K562 (cell line): ENCODE data around the gene NACA2. TPM values are rescaled to one million over a fixed set of nuclear protein-coding genes. Genes with fewer than 3 reads are reported as not detected.

Source experiments
- ATAC-seq: fragments of 200-7000 bp; cut with Tn5 transposase; 3 replicates; pipeline ENCODE4 v1.9.1; 2020; ENCODE audit warnings: moderate library complexity
- BruUV-seq: library from RNA; stranded (reverse); fragments of 400-500 nt; replicated peaks from 2 replicates; lab custom pipeline; 2021; lab: Mats Ljungman, UMichigan
- CTCF ChIA-PET: fragments of 300-600 bp; formaldehyde crosslinking; extraction: SDS; loops from one replicate; lab custom pipeline; 2021; ENCODE audit warnings: low intra/inter-chr PET ratio; lab: Yijun Ruan, JAX
- POLR2A ChIA-PET: fragments of 300-600, 350-650 bp; sonication (Branson Sonifier 250); formaldehyde crosslinking; extraction: SDS; loops from one replicate; lab custom pipeline; 2021; ENCODE audit warnings: antibody characterized with exemption, inconsistent platforms; lab: Yijun Ruan, JAX
- DNase-seq, 4 experiments: peaks; one replicate each; pipeline versions ENCODE4 v3.0.0 to v3.0.0-alpha.2; 2011 to 2018; ENCODE audit warnings: low spot score in 3 of 4, mixed read lengths in 3 of 4; ENCODE audit errors: extremely low read depth in 1 of 4
- FAIRE-seq: peaks from 2 replicates; lab custom pipeline; 2011; peaks lifted over from hg19 to GRCh38; lab: Jason Lieb, UNC
- H2AFZ ChIP-seq: 2 replicates; pipeline ENCODE4 v1.6.0; 2011; ENCODE audit warnings: low read depth, low read length, control low read depth, inconsistent platforms
- H3K27ac ChIP-seq: fragments of 200-600 bp; 3 replicates; pipeline ENCODE4 v1.8.0; 2011; ENCODE audit warnings: low read depth, mild to moderate bottlenecking, control low read depth, inconsistent platforms, low read length, moderate library complexity, mixed read lengths; ENCODE audit errors: extremely low read depth
- H3K27me3 ChIP-seq, 2 experiments: fragments of 300-600 bp in 1 of 2; 2 replicates in 1 of 2; 3 replicates in 1 of 2; pipeline versions ENCODE4 v1.6.0 to v1.8.0; 2011; ENCODE audit warnings: inconsistent platforms in 2 of 2, low read length in 2 of 2, mild to moderate bottlenecking in 1 of 2, mixed read lengths in 1 of 2, moderate library complexity in 1 of 2; ENCODE audit not compliant: control insufficient read depth in 2 of 2, insufficient read depth in 2 of 2
- H3K36me3 ChIP-seq: fragments of 300-600 bp; 3 replicates; pipeline ENCODE4 v1.8.0; 2011; ENCODE audit warnings: mild to moderate bottlenecking, low read length, inconsistent platforms; ENCODE audit not compliant: control insufficient read depth, insufficient read depth
- H3K4me1 ChIP-seq, 2 experiments: fragments of 200-600 bp in 1 of 2; replicated peaks in 1 of 2; 2 replicates in 1 of 2; 3 replicates in 1 of 2; pipeline versions ENCODE4 v1.5.1 to v1.8.0; 2011; ENCODE audit warnings: inconsistent platforms in 2 of 2, low read length in 2 of 2, mild to moderate bottlenecking in 1 of 2, mixed read lengths in 1 of 2, moderate library complexity in 1 of 2; ENCODE audit not compliant: control insufficient read depth in 2 of 2, insufficient read depth in 2 of 2
- H3K4me2 ChIP-seq: 2 replicates; pipeline ENCODE4 v1.6.1; 2011; ENCODE audit warnings: low read length, control low read depth, inconsistent platforms, mixed read lengths; ENCODE audit not compliant: insufficient read depth
- H3K4me3 ChIP-seq: fragments of 200-600 bp; sonication (generic), shearing (Covaris generic); 2 replicates; pipeline ENCODE4 v1.5.1; 2016; ENCODE audit warnings: control low read depth, inconsistent platforms
- H3K79me2 ChIP-seq: fragments of 200-600 bp; 3 replicates; pipeline ENCODE4 v1.8.0; 2011; ENCODE audit warnings: low read length, inconsistent platforms; ENCODE audit not compliant: control insufficient read depth, insufficient read depth
- H3K9ac ChIP-seq, 2 experiments: 2 replicates each; pipeline versions ENCODE4 v1.6.0 to v1.6.1; 2011; ENCODE audit warnings: low read depth in 2 of 2, low read length in 2 of 2, control low read depth in 1 of 2, inconsistent platforms in 1 of 2, mild to moderate bottlenecking in 1 of 2, mixed read lengths in 1 of 2; ENCODE audit not compliant: insufficient read depth in 1 of 2
- H3K9me1 ChIP-seq: one replicate; pipeline ENCODE4 v1.6.0; 2011; ENCODE audit warnings: inconsistent platforms, mild to moderate bottlenecking, low read length, moderate library complexity; ENCODE audit not compliant: control insufficient read depth, insufficient read depth
- H3K9me3 ChIP-seq: replicated peaks from 2 replicates; pipeline ENCODE4 v1.5.1; 2011; ENCODE audit warnings: low read depth, low read length, inconsistent platforms; ENCODE audit not compliant: control insufficient read depth, insufficient read depth
- H4K20me1 ChIP-seq: replicated peaks from 2 replicates; pipeline ENCODE4 v1.6.1; 2011; ENCODE audit warnings: low read length, inconsistent platforms, mixed read lengths; ENCODE audit not compliant: control insufficient read depth, insufficient read depth
- E2F1 ChIP-seq: sonication (generic); formaldehyde crosslinking; IDR thresholded peaks from 2 replicates; pipeline ENCODE4 v1.8.1; 2023; ENCODE audit warnings: mild to moderate bottlenecking, missing genetic modification reagents, moderate library complexity
- ZBTB11 ChIP-seq, 3 experiments: fragments of 200-800 bp in 1 of 3; fragments of 250-450 bp in 1 of 3; fragments of 450-650 bp in 1 of 3; sonication (Bioruptor Pico) in 1 of 3; sonication (Bioruptor generic) in 1 of 3; formaldehyde crosslinking in 1 of 3; IDR thresholded peaks; 2 replicates each; pipeline versions ENCODE4 v1.6.1 to v1.8.0; 2016 to 2022; ENCODE audit warnings: mild to moderate bottlenecking in 2 of 3, missing genetic modification characterization in 2 of 3, missing compliant biosample characterization in 1 of 3, moderate library complexity in 1 of 3
- ZNF174 ChIP-seq: fragments of 250-450 bp; sonication (Bioruptor Pico); IDR thresholded peaks from 2 replicates; pipeline ENCODE4 v1.4.0; 2020; ENCODE audit warnings: mild to moderate bottlenecking
- WGBS: fragments of 100-300 bp; shearing (Covaris generic); methylation state at CpG from one replicate; pipeline ENCODE4 v1.1.6; 2016; ENCODE audit warnings: low coverage, mixed read lengths; ENCODE audit not compliant: insufficient coverage; ENCODE audit errors: missing lambda C conversion rate; 5-methylcytosine and 5-hydroxymethylcytosine counted together
- in situ Hi-C: fragments of 300-500 bp; cut with MboI; formaldehyde crosslinking; loops from 4 replicates; pipeline ENCODE4 v1.15.0; 2018; ENCODE audit warnings: inconsistent platforms, mixed read lengths
- intact Hi-C: fragments of 100-400 bp; cut with micrococcal nuclease; formaldehyde crosslinking; loops from 2 replicates; pipeline ENCODE4 v1.14.2; 2022
- polyA plus RNA-seq, 8 experiments: library from polyadenylated mRNA; depleted of rRNA in 4 of 8; stranded (reverse) in 5 of 8; unstranded in 3 of 8; fragments of >200 nt; fragmentation: Nextera tagmentation in 2 of 8; fragmentation: Illumina TruSeq in 1 of 8; extraction: Ambion mirVana in 2 of 8; extraction: Trizol in 1 of 8; gene quantifications; 2 replicates each; pipeline versions ENCODE4 v1.2.1 to v1.2.3, GENCODE V29; 2011 to 2014; ENCODE audit warnings: inconsistent platforms in 1 of 8, missing spikeins in 1 of 8
- total RNA-seq, 7 experiments: library from RNA; depleted of rRNA in 6 of 7; stranded (reverse); fragments of >200 nt in 6 of 7; fragmentation: Illumina TruSeq in 2 of 7; extraction: Trizol in 2 of 7; gene quantifications; 2 replicates each; pipeline versions ENCODE4 v1.2.1 to v1.2.3, GENCODE V29; 2011 to 2021; ENCODE audit warnings: low replicate concordance in 1 of 7

NACA2 gene
- total and polyA plus RNA-seq, 9 of the 15 experiments (the other 6 are each of a cell fraction or from before 2014, with no cell fraction given), result 0.13 to 0.29 (median 0.23) TPM; not detected in 4

- no peak for TF ChIP-seq E2F1
Measured at GRCh38 chr17:61605692-61606091, 14.7 kb upstream of the NACA2 start (continued).

- in situ Hi-C loops, result no loop called here
- no peak for FAIRE-seq
Measured at GRCh38 chr17:61601297-61601696, 10.3 kb upstream of the NACA2 start.

More at GRCh38 chr17:61601297-61601696, 10.3 kb upstream of the NACA2 start:
- Histone ChIP-seq H3K79me2 (no peaks in the 10 kb centered on the region), H3K4me1 (no peaks in the 10 kb centered on the region), H3K36me3 (no peaks in the 10 kb centered on the region), H3K9me1 (no peaks in the 10 kb centered on the region), H4K20me1 (no peaks in the 10 kb centered on the region), H3K9ac (no peak overlapping the region), H3K4me2 (no peak overlapping the region), H3K27me3 (peaks cover 0 to 3% of the 10 kb centered on the region in 2 experiments; a peak in 1 of 5 replicates), H3K4me3 (no peak overlapping the region), H2AFZ (no peak overlapping the region), H3K27ac (no peak overlapping the region), H3K9me3 (no peaks in the 10 kb centered on the region)
- intact Hi-C loops, result no loop called here
- no TSS peak for BruUV-seq
- TF ChIP-seq ZNF174 (CRISPR knock-in tag) (no peak), ZBTB11 (CRISPR knock-in tag; IDR thresholded peaks at IDR 0.05) (peak in 1 of 3 experiments; percentile 80; a peak in 2 of 6 replicates)
- DNase-seq (no peak), ATAC-seq (no peak)
- CTCF ChIA-PET, result no interaction called here
- POLR2A ChIA-PET, result interaction anchor here (1.0 to 1.4 kb wide), 2 partner anchors 13 to 16 kb away, joined by 3 to 4 read pairs; no protein-coding TSS in a partner anchor
- WGBS, result 4% methylated on average over 4 of the region's 4 CpGs
